ENCODE measurements around the gene ZNF407.

The ZNF407 gene

DNA sequence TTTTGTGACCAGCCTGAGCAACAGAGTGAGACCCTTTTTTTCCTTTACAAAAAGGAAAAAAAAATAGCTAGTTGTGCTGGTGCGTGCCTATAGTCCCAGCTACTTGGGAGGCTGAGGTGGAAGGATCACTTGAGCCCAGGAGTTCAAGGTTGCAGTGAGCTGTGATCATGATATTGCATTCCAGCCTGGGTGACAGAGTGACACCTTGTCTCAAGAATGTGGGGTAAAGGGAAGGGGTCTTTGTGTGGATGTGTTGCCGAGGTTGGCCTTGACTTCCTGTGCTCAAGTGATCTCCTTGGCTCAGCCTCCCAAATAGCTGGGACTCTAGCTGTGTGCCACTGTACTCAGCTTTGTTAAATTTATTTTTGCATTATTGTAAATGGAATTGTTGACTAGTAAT lies 120.6 kb downstream of the ZNF407 start:
- no peak for DNase-seq (ENCODE audit: low read depth in 2 of 2)
- TF ChIP-seq, protein P1, sequence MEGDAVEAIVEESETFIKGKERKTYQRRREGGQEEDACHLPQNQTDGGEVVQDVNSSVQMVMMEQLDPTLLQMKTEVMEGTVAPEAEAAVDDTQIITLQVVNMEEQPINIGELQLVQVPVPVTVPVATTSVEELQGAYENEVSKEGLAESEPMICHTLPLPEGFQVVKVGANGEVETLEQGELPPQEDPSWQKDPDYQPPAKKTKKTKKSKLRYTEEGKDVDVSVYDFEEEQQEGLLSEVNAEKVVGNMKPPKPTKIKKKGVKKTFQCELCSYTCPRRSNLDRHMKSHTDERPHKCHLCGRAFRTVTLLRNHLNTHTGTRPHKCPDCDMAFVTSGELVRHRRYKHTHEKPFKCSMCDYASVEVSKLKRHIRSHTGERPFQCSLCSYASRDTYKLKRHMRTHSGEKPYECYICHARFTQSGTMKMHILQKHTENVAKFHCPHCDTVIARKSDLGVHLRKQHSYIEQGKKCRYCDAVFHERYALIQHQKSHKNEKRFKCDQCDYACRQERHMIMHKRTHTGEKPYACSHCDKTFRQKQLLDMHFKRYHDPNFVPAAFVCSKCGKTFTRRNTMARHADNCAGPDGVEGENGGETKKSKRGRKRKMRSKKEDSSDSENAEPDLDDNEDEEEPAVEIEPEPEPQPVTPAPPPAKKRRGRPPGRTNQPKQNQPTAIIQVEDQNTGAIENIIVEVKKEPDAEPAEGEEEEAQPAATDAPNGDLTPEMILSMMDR (IDR thresholded peaks at IDR 0.05; ENCODE audit: low read depth, low read length) = no peak
- H3K4me3 ChIP-seq (replicated peaks in 1 of 2; ENCODE audit: low read depth in 2 of 2, low read length in 2 of 2) = no peak overlapping the region

DNA sequence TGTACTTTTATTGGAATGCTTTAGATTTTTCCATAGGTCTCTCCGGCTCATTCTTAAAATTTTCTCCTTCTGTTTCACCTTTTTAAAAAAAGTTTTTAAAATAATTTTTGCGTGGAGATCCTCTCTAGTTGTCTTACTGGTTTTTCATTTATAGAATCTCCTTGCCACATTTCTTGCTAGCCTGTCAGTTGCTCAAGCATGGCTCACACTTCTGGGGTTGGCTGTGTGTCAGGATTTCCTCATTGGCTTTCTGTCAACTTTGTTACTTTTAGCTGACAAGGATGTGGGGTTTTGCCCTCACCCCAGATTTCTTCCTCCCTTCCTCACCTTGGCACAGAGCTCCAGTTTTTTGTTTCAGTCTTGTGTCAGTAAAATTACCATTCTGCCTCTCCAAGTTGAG lies 124.6 kb downstream of the ZNF407 start:
- peak; percentile 70 to 72 for DNase-seq (ENCODE audit: low read depth in 2 of 2)
- TF ChIP-seq, protein P1 (IDR thresholded peaks at IDR 0.05; ENCODE audit: low read depth, low read length) = no peak

DNA sequence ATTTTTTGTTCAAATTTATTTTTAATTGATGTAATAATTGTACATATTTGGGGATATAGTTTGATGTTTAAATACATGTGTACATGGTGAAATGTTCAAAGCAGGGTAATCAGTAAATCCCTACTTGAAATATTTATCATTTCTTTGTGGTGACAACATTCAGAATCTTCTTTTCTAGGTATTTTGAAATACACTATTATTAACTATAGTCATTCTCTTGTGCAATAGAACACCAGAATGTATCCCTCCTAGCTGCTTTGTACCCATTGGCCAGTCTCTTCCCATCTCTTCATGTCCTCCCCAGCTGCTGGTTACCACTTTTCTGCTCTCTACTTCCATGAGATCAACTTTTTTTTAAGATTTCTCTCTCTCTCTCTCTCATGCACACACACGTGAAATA lies 126.5 kb downstream of the ZNF407 start:
- no peak overlapping the region for H3K4me3 ChIP-seq (replicated peaks in 1 of 2; ENCODE audit: low read depth in 2 of 2, low read length in 2 of 2)
- TF ChIP-seq, protein P1 (IDR thresholded peaks at IDR 0.05; ENCODE audit: low read depth, low read length) = no peak
- peak; percentile 50 to 78 for DNase-seq (ENCODE audit: low read depth in 2 of 2)

More for the DNA sequence above, 124.6 kb downstream of the ZNF407 start:
- no peak overlapping the region for H3K4me3 ChIP-seq (replicated peaks in 1 of 2; ENCODE audit: low read depth in 2 of 2, low read length in 2 of 2)

DNA sequence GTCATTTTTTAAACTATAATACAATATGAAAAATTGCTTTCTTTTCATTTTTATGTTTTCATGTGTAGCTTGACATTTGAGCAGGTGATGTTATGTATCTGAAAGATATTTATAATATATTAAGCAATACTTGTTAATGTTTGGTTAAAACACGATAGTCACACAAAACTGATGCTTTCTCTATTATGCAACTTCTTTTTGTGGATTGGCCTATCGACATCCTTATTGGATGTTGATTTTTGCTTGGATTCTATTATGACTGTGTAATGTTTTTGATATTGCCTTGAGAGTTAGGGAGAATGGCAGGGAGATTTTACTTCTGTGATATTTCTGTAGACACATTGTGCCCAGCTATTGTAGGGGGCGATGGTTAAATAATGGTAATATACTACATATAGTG lies 128.0 kb downstream of the ZNF407 start:
- TF ChIP-seq, protein P1 (IDR thresholded peaks at IDR 0.05; ENCODE audit: low read depth, low read length) = no peak
- H3K4me3 ChIP-seq (replicated peaks in 1 of 2; ENCODE audit: low read depth in 2 of 2, low read length in 2 of 2) = no peak overlapping the region
- DNase-seq (ENCODE audit: low read depth in 2 of 2) = no peak

DNA sequence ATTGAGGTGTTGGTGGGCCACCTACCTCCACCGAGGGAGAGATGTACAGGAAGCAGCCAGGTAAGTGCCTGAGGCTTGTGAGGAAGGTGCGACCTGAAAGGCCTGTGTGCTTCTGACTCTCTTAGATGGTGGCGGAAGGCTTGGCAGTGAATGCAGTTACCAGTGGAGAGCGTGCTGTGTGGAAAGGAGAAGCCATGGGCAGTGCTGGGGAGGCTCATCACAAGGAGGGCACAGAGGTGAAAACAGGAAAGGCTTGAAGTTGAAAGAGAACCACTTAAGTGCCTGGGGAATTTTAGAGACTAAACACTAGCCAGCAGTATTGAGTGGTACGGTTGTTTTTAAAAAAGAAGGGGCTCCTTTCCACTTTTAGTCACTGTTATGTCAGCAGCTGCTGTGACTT lies 130.9 kb downstream of the ZNF407 start:
- no peak for DNase-seq (ENCODE audit: low read depth in 2 of 2)
- TF ChIP-seq, protein P1 (IDR thresholded peaks at IDR 0.05; ENCODE audit: low read depth, low read length) = no peak
- H3K4me3 ChIP-seq (replicated peaks in 1 of 2; ENCODE audit: low read depth in 2 of 2, low read length in 2 of 2) = no peak overlapping the region

DNA sequence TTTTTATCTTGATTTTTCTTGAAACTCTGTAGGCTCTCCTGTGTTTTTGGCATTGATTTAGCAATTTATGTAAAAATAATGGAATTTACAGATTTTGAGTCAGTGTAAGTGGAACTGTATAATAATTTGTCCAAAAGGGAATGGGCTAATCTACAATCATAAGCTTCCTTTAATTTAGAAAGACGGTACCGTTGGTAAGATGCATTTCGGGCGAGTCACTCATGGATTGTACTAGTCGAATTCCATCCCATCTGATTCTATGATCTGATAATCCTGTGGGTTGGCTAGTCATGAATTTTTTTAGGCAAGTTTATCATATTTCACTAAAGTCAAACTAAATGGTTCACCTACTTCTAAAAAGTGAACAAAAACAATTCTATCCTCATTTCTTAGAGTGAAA lies 133.4 kb downstream of the ZNF407 start:
- H3K4me3 ChIP-seq (replicated peaks in 1 of 2; ENCODE audit: low read depth in 2 of 2, low read length in 2 of 2) = no peak overlapping the region
- peak; percentile 26 to 71 for DNase-seq (ENCODE audit: low read depth in 2 of 2)
- TF ChIP-seq, protein P1 (IDR thresholded peaks at IDR 0.05; ENCODE audit: low read depth, low read length) = no peak

DNA sequence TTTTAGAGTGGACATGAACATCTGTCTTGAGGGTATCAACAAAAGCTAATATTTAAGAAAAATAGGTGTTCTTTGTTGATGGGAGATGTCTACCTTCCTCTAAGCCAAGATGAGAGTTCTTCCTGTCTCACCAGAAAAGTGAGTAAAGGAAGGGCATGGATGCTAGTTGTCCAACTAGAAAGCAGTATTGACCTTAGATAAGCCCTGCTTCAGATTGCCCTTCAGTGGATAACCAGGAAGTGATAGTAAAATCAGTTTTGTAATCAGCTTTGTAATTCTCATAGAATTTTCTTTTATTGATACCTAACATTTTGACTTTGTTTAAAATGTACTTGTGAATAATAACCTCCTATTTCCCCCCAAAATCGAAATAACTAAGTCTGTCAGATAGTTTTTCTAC lies 134.7 kb downstream of the ZNF407 start:
- H3K4me3 ChIP-seq (replicated peaks in 1 of 2; ENCODE audit: low read depth in 2 of 2, low read length in 2 of 2) = no peak overlapping the region
- TF ChIP-seq, protein P1 (IDR thresholded peaks at IDR 0.05; ENCODE audit: low read depth, low read length) = no peak
- DNase-seq (ENCODE audit: low read depth in 2 of 2) = no peak
